A549 treated with Hydrocortisone at 1 μM for 4 hours (cell line): ENCODE measurements around the gene DRG1. TPM values are rescaled to one million over a fixed set of nuclear protein-coding genes. Genes with fewer than 3 reads are reported as not detected.

Source experiments
- total RNA-seq: library from RNA; stranded (reverse); fragments of 200-300 nt; extraction: Qiagen RNA extraction; gene quantifications from 5 replicates; pipeline ENCODE4 v1.2.3, GENCODE V29; 2022

The DRG1 gene, protein sequence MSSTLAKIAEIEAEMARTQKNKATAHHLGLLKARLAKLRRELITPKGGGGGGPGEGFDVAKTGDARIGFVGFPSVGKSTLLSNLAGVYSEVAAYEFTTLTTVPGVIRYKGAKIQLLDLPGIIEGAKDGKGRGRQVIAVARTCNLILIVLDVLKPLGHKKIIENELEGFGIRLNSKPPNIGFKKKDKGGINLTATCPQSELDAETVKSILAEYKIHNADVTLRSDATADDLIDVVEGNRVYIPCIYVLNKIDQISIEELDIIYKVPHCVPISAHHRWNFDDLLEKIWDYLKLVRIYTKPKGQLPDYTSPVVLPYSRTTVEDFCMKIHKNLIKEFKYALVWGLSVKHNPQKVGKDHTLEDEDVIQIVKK
- 54.8 to 94.9 TPM (median 59.1 TPM) in 5 replicates for total RNA-seq

DNA sequence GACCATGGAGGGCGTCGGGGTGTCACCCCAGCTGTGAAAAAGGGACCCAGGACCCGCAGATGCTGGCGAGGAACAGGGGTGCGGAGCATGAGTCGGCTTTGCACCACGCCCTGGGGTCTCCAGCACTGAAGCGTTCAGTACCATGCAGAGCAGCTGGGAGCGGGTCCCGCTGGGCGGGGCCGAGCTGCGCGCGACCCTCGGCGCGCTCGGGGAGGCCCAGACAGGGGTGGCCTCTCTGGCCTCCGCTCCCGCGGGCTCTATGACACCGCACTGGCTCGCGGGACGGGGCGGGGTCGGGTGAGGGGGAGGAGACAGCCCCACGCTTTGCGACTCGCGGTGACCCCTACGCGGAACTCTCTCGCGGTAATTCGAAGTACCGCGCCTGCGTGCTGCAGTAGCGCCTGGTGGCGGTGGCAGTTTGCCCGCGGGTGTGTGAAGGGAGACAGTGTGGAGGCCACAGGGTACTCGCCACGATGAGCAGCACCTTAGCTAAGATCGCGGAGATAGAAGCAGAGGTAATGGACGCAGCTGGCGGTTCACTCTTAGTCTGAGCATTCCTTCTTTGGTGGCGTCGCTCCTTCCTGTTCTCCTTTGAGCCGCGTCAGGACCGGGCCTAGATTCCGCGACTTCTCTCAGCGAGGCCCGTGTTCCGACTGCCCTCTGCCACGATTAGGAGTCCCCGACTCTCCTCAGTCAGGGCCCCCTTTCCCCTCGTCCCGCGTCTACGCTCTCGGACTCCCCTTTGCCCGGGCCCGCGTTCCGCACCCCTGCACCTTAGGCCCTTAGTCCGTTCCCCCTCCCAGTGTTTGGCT is at the start of gene DRG1:
Gene DRG1 (plus strand): TSS at position 394 of the 812 bp plus-strand sequence. CDS start 80 bp downstream, at position 474.

Other genes with a start within 250 kb of the DRG1 start
- 23.4 to 26.5 TPM (median 25.2 TPM) in 5 replicates for gene RNF185, start 239.4 kb upstream of the DRG1 start, total RNA-seq
- gene LIMK2, start 187.3 kb upstream of the DRG1 start, total RNA-seq: 6.9 to 8.5 TPM (median 7.2 TPM) in 5 replicates
- 0.64 to 0.84 TPM (median 0.74 TPM) in 5 replicates for gene PIK3IP1, start 107.1 kb upstream of the DRG1 start, total RNA-seq
- gene PATZ1, start 53.3 kb upstream of the DRG1 start, total RNA-seq: 20.1 to 22.5 TPM (median 21.6 TPM) in 5 replicates
- 12.1 to 18.1 TPM (median 15.3 TPM) in 5 replicates for gene EIF4ENIF1, start 90.2 kb downstream of the DRG1 start, total RNA-seq
- 8.0 to 11.0 TPM (median 10.2 TPM) in 5 replicates for gene SFI1, start 96.9 kb downstream of the DRG1 start, total RNA-seq